ENCODE results near the gene RALGPS1.

Gene RALGPS1

DNA sequence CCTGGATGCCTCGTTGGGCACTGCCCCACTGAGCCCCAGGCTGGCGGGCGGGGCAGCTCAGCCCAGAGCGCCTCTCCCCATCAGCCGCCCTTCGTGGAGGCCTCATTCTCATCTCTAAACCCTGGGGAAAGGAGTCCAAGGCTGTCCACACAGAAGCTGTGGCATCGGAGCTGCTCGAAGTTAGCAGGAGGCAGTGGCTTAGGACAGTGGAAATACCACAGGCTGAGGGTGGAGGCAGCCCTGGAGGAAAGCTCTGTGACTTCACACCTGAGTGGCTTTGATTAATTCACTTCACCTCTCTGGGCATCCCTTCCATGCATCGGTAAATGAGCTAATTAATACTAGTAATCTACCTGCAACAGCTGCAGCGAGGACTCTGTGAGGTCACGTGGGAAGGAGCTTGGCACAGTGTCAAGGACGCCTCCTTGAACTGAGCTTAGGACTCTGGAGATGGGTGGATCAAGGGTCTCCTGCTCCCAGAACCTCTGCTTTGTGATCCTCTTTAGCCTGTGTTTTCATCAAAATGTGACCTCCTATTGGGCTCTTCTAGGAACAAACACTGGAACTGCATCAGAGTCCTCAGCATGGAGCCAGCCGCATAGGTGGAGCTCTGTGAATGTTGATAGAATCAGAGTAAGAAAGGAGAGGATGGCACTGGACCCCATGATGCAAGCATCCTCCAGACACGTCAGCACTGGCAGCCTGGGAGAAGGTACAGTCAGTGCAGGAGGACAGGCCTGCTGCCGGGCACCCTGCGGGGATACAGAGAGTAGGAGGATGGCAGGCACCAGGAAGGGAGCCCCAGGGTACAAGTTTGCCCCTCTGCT, 208.7 kb downstream of the RALGPS1 start:
- DNase-seq, result no peak

- DNase-seq, result no peak
Measured at GRCh38 chr9:127124111-127124531, 209.5 kb downstream of the RALGPS1 start.

GRCh38 chr9:127124792-127125191, 210.2 kb downstream of the RALGPS1 start:
- DNase-seq, result no peak

- DNase-seq, result no peak
Measured at GRCh38 chr9:127126971-127127370, 212.4 kb downstream of the RALGPS1 start.

- DNase-seq, result peak; percentile 51
Measured at GRCh38 chr9:127128341-127129072, 213.9 kb downstream of the RALGPS1 start.

DNA sequence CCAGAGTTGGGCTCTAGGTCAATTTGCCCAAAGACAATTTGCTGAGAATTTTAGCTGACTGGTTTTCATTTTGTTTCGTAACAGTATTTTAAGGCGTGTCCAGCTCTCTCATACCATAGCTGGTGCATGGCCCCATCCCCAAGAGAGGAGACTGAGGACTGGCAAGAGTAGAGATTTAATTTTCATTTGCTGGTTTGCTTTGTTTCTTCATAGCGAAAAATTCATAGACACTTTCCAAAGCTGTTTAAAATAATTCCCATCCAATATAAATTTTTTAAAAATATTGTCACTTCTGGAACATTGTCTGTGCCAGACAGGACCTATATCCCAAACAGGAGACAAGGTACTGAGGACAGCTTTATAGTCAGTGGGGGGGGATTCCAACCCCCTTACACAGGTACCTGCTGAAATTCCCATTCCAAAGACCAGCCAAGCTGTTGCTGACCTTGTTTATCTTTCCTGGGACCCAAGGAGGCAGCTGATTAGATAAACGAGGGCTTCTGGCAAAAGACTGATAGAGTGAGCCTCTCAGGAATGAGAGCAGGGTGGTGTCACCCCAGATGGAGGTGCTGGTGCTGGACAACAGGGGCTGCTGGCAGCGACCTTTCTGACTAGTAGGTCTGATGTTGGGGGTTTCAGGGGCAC, 214.6 kb downstream of the RALGPS1 start:
- DNase-seq, result no peak

- DNase-seq, result no peak
Measured at GRCh38 chr9:127129718-127130085, 215.1 kb downstream of the RALGPS1 start.

DNA sequence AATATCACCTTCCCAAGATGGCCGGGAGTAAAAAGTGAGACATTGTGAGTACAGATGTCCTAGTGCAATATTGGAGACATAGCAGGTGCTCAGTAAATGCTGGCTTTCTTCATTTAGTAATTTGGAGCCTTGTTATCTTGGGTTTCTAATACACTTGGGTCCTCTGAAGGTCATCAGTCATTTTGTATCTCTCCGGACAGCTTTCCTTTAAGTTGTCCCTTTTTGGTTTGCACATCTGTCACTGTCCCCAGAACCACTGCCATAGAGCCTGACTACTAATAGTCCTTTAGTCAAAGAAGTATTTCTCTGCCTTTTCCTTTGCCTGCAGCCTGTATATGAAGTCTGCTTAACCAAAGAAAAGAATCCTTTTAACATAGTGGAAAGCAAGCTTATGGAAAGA, 215.7 kb downstream of the RALGPS1 start:
- DNase-seq, result no peak

DNA sequence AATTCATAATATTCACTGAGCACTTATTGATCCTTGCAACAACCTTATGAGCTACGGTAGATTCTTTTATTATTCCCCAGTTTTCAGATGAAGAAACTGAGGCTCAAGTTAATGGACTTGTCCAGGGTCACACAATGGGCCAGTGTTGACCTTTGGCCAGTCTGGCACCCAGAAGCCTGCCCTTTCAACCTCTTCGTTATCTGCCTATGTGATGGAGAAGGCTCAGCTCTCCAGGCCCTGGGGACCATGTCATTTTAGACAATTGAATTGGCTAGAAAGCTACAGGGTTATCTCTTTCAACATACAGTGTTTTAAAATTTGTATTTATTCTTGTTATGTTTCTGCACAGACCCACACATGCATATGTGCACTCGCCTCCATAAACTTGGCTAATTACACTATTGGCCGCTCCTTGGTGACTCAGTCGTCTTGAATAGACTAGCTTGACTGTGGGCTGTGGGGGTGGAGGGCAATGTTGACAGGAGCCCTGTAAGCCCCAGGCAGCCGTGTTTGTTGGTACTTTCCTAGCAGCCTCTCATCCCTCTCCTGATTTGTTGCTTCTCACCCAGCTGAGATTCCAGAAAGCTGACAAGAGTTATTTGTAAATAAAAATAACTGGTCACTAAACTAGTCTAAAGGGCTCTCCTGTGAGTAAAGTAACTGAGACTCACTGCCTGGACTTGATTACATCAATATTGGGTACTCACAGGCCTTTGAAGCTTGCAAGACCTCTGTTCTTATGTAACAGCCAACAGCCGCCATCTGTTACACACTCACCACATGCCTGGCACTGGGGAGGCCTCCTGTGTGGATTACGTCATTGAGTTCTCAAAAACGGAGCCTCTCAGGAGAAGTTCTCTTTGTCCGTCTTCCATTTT, 216.3 kb downstream of the RALGPS1 start:
- DNase-seq, result peak; percentile 93

DNA sequence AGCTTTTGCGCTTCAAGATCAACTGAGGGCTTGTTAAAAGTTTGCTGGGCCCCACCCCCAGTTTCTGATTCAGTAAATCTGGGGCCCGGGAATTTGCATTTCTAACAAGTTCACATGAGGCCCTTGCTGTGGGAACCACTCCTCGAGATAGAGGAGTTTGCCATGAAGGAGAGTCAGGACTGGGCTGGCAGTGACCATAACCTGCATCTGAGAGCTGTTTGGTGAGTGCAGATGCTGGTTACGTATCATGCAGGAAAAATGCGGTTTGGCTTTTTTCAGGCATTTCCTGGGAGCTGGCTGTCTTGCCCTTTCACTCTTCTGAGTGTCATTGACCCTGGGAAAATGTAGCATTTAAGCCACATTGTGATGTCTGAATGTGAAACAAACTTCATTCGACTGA, 217.3 kb downstream of the RALGPS1 start:
- DNase-seq, result peak; percentile 70

DNA sequence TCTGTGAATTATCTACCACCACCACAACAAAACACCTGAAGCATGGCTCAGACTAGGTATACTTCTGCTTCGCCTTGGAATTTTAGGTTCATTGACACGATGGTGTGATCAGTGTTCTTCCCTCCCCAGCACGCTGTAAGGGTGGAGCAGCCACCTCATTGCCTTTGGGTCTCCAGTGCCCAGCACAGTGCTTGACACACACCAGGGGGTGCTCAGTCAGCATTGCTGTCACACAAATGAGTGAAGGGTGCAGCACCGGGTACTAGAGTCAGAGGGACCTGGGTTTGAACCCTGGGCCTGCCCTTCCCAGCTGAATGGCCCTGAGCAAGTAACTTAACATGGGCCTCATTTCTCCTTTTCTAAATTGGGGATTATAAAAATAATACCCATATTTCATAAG, 217.8 kb downstream of the RALGPS1 start:
- DNase-seq, result no peak

DNA sequence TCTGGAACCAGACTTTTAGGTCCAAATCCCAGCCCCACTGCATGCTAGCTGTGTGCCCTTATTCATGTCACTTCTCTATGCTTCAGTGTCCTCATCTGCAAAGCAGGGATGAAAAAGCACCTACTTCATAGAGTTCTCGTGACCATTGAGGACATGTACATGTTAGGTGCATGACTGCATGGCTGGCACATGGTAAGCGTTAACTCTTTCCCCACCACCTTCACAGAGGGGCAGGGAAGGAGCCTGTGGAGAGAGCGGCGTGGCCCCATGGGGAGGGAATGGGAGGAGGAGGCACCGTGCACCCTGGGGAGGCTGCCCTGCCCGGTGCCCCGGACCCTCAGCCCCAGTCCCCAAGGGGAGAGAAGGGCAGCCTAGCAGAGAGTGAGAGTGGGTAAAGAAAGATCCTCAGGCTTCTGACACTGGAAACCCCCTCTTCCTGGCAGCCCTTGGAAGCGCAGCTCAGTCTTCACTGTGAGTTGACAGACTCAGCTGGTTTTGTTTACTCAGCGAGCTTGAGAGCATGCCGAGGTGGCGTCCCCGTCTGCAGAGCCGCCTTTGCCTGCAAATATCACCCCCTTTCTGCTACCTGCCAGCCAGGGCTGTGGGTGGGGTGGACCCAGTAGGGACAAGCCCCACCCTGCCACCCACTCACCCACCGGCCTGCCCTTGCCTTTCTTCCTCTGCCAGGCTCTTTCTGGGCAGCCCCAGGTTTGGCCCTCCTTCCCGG, 218.5 kb downstream of the RALGPS1 start:
- peak; percentile 61 for DNase-seq

- peak; percentile 86 for DNase-seq
Measured at GRCh38 chr9:127133739-127134167, 219.2 kb downstream of the RALGPS1 start.

DNA sequence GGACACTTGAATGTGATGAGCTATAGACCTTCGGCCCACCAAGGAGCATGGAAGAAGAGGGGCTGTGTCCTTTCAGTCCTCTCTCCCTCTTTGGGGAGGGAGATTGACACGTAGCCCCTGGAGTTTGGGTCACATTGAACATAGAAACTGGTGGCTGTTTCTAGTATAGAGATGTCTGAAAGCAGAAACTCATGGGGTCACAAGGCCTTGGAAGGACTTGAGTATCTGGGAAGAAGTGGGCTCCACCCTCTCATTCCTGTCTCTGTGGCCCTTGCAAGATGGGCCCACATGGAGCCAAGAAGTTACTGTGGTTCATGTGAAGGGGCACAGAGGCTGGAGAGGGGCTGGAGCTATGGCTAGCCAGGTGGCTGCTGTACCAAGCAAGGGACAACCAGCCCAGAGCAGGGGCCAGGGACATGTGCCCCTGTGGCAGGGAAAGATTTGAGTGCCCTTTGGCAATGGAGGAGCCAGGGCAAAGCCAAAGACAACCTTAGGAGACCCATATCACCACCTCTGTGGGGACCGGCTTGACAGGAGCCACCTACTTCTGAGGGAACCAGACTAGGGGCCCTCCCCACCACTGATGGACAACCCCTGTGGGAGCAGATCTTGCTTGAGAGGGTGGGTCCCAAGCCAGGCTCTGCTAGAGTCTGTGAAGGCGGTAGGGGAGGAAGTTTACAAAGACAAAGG, 220.6 kb downstream of the RALGPS1 start:
- DNase-seq, result no peak

DNA sequence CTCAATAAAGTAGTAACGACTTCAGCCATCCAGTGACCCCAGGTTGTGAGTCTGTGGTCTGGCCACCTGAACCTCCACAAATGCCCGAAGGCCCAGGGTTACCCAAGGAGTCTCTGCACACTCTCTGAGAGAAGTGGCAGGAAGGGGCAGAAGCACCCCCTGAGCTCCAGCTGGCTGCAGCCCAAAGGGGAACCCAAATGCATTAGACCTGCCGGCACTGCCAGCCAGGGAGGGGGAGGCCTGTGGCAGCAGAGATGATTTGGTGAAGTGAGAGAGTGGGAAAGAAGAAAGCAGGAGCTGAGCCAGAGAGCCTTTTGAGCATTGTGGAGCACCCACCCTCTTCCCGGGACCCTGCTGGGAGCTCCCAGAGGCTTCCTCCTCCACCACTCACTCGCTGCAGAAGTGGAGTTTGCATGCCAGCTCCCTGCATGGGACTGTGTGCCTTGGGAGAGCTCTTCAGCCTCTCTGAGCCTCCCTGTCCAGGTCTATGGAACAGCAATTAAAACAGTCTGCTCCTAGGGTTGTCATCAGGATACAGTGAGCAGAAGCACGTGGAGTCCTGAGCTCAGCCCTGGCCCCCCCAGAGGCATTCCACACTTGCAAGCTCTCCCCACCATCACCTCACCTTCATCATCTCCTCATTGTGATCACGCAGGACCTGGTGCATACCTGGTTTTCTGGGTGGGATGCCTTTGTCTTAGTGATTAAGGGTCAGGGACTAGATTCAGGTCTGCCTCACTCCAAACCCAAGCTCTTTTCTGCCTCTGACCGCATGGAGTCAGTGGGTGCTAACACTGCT, 221.7 kb downstream of the RALGPS1 start:
- DNase-seq, result no peak

- no peak for DNase-seq
Measured at GRCh38 chr9:127136880-127137639, 222.5 kb downstream of the RALGPS1 start.

GRCh38 chr9:127137640-127138360, 223.2 kb downstream of the RALGPS1 start:
- no peak for DNase-seq

- DNase-seq, result no peak
Measured at GRCh38 chr9:127138444-127138843, 223.9 kb downstream of the RALGPS1 start.

All from fibroblast of skin of right biceps (primary cell).